ENCODE results near the gene GFY. TPM values are rescaled to one million over a fixed set of nuclear protein-coding genes. Genes with fewer than 3 reads are reported as not detected.

The GFY gene
- total and polyA plus RNA-seq, 12 donors: not detected

DNA sequence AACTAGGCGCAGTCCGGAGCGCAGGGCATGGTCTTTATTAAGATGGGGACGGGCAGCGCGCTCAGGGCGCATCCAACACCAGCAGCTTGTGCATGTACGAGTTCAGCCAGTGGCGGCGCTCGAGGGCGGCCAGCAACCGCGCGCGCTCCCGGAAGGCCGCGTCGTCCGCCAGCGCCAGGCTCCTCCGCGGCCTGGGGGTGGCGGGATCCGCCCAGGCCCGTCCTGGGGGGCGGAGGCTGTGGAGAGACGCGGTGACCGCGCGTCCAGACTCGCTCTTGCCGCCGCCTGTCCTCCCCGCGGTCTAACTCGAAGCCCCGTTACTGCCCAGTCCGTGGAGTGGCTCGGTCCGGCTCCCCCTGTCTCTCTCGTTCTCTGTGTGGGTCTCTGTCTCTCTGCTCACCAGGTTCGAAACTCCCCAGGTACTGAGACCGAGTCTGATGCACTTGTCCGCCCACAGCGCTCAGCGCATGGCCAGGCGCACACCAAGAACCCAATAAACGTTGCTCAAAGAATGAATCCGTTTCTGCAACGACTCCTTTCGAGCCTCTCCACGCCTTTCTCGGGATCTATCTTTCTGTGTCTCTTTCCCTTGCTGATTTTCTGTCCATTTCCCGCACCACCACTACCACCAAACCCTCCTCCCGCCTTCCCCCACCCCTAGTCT is 2.6 kb upstream of the GFY start:
- H3K27me3 ChIP-seq: peaks cover 75% of the 10 kb centered on the region
- no peaks in the 10 kb centered on the region for H3K9me3 ChIP-seq (replicated peaks in 1 of 3)
- H3K36me3 ChIP-seq (replicated peaks in 1 of 2): no peaks in the 10 kb centered on the region
- 2 to 5% (median 3%) methylated on average over 18 to 58 of the region's 58 CpGs for WGBS, 4 donors
- no peak overlapping the region for H3K27ac ChIP-seq
- DNase-seq: peak in 1 of 7 donors; percentile 40
- H3K4me1 ChIP-seq (replicated peaks in 1 of 2): peaks cover 0 to 20% of the 10 kb centered on the region in 2 donors
- intact Hi-C loops (cut with DNase I): no loop called here
- TF ChIP-seq, protein P1, sequence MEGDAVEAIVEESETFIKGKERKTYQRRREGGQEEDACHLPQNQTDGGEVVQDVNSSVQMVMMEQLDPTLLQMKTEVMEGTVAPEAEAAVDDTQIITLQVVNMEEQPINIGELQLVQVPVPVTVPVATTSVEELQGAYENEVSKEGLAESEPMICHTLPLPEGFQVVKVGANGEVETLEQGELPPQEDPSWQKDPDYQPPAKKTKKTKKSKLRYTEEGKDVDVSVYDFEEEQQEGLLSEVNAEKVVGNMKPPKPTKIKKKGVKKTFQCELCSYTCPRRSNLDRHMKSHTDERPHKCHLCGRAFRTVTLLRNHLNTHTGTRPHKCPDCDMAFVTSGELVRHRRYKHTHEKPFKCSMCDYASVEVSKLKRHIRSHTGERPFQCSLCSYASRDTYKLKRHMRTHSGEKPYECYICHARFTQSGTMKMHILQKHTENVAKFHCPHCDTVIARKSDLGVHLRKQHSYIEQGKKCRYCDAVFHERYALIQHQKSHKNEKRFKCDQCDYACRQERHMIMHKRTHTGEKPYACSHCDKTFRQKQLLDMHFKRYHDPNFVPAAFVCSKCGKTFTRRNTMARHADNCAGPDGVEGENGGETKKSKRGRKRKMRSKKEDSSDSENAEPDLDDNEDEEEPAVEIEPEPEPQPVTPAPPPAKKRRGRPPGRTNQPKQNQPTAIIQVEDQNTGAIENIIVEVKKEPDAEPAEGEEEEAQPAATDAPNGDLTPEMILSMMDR (IDR thresholded peaks at IDR 0.05): peak in 4 of 6 experiments; percentile 9 to 36 (median 20)
- no peak for TF ChIP-seq POLR2A (IDR thresholded peaks at IDR 0.05)
- peak overlapping the region in 1 of 4 donors; percentile 34 for H3K4me3 ChIP-seq

DNA sequence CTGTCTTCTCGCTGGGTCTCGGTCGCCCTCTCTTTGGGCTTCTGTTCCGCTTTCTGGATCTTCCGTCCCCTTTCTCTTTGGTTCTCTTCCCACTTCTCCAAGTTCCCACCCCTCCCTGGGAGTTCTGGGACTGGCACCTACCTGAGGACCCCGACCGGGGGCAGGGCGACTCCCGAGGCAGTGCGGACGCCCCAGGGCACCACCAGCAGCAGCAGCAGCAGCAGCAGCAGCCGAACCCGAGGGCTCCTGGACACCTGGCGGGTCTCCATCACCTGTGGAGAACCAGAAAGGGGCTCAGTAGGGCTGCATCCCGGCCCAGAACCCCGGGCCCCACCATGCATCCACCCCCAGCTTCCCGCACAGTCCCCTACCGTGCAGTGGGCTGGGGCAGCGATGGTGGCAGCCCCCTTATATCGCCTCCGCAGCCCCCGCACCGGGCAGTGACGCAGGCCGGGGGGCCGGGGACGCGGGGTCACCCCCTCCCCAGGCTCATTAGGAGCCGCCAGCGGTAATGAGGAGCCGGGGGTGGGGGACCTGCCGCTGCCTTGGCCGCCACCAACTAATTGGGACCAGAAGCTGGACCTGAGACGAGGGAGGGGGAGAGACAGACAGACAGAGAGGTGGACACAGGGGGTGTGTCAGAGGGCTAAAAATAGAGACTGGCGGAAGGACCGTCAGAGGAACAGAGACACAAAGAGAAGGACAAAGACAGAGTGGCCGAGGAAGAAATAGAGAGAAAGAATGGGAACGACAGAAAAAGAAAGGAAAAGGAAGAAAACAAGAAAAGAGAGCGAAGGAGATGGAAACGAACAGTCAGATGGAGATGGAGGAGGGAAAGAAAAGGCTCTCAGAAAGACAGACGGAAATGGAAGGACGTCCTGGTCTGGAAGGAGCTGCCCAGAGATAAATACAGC is 1.9 kb upstream of the GFY start, which contains the start of gene PTH2:
PTH2 (minus strand) TSS at position 371 of the 914 bp plus-strand sequence; CDS start at position 269, 102 bp downstream.
- Histone ChIP-seq H3K27me3 (peaks cover 82% of the 10 kb centered on the region), H3K27ac (no peak within 1 kb of the TSS), H3K9me3 (replicated peaks in 1 of 3) (no peaks in the 10 kb centered on the region), H3K4me3 (peak within 1 kb of the TSS in 1 of 4 donors; percentile 34), H3K4me1 (replicated peaks in 1 of 2) (peaks cover 0 to 25% of the 10 kb centered on the region in 2 donors), H3K36me3 (replicated peaks in 1 of 2) (no peaks in the 10 kb centered on the region)
- DNase-seq: no peak
- 6 to 8% (median 7%) methylated on average over 25 to 42 of the region's 42 CpGs for WGBS, 4 donors
- intact Hi-C loops (cut with DNase I): no loop called here
- TF ChIP-seq, protein P1 (IDR thresholded peaks at IDR 0.05): no peak
- no peak for TF ChIP-seq POLR2A (IDR thresholded peaks at IDR 0.05)

DNA sequence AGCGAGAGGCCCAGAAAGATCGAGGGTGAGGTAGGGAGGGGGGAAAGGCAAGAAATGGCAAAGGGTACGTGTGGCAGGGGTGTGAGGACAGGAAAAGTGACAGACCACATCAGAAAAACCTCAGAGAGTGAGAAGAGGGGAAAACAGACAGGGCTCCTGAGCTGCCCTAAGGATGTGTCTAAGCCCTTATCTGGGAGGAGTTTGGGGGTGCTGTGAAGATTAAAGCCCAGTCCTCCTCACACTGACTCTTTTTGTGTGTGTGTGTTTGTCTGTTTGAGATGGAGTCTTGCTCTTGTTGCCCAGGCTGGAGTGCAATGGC is 1.2 kb upstream of the GFY start:
- DNase-seq: no peak
- WGBS, 4 donors: 9 to 19% (median 16%) methylated on average over 3 of the region's 3 CpGs
- no peaks in the 10 kb centered on the region for H3K36me3 ChIP-seq (replicated peaks in 1 of 2)
- H3K27me3 ChIP-seq: peaks cover 85% of the 10 kb centered on the region
- H3K27ac ChIP-seq: no peak overlapping the region
- peaks cover 0 to 26% of the 10 kb centered on the region in 2 donors for H3K4me1 ChIP-seq (replicated peaks in 1 of 2)
- intact Hi-C loops (cut with DNase I): no loop called here
- TF ChIP-seq, protein P1 (IDR thresholded peaks at IDR 0.05): no peak
- no peak for TF ChIP-seq POLR2A (IDR thresholded peaks at IDR 0.05)
- no peaks in the 10 kb centered on the region for H3K9me3 ChIP-seq (replicated peaks in 1 of 3)
- no peak overlapping the region for H3K4me3 ChIP-seq

DNA sequence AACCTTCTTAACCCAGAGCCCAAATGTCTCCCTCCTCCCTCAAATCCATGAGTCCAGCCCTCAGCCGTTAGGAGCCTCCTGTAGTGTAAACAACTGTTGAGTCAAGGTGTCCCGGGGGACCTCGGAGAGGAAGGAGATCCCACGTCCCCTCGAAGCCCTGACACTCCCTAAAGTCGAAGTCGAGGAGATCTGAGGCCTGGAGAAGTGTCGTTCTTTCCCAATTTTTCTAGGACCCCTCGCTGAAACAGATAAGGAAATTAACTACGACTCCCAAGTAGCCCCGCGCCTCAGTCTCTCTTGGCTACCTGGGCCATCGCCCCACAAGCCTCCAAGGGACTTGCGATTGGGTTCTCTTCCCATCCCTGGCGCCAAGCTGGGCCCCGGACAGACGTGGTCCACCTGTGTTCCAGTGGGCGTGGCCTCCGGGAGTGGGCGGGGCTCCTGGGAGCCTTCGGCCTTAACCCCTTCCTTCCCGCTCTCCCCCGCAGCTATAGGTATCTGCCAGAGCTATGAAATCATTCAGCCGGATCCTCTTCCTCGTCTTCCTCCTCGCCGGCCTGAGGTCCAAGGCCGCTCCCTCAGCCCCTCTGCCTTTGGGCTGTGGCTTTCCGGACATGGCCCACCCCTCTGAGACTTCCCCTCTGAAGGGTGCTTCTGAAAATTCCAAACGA is 869 bp downstream of the GFY start:
- DNase-seq: no peak
- no peak overlapping the region for H3K4me3 ChIP-seq
- TF ChIP-seq, protein P1 (IDR thresholded peaks at IDR 0.05): no peak
- TF ChIP-seq POLR2A (IDR thresholded peaks at IDR 0.05): no peak
- H3K36me3 ChIP-seq (replicated peaks in 1 of 2): no peaks in the 10 kb centered on the region
- H3K27me3 ChIP-seq: peaks cover 85% of the 10 kb centered on the region
- peaks cover 0 to 25% of the 10 kb centered on the region in 2 donors for H3K4me1 ChIP-seq (replicated peaks in 1 of 2)
- intact Hi-C loops (cut with DNase I): no loop called here
- WGBS, 4 donors: 3 to 5% (median 4%) methylated on average over 11 to 30 of the region's 30 CpGs
- no peak overlapping the region for H3K27ac ChIP-seq
- no peaks in the 10 kb centered on the region for H3K9me3 ChIP-seq (replicated peaks in 1 of 3)

Measured in adrenal gland (tissue), 12 donors.